K562 (cell line): Measurements from ENCODE around the gene TSTD1. TPM values are rescaled to one million over a fixed set of nuclear protein-coding genes. Genes with fewer than 3 reads are reported as not detected.

Source experiments
- AFF4 ChIP-seq: sonication (generic); formaldehyde crosslinking; IDR thresholded peaks from 2 replicates; pipeline ENCODE4 v1.8.0; 2023; ENCODE audit warnings: mild to moderate bottlenecking, missing genetic modification reagents
- ATF4 ChIP-seq: fragments of 450-650 bp; formaldehyde crosslinking; IDR thresholded peaks from 2 replicates; pipeline ENCODE4 v1.4.0; 2022; ENCODE audit warnings: mild to moderate bottlenecking, moderate library complexity
- ELF2 ChIP-seq: fragments of 250-450 bp; sonication (Bioruptor Pico); IDR thresholded peaks from 2 replicates; pipeline ENCODE4 v1.5.0; 2021; ENCODE audit warnings: mild to moderate bottlenecking
- ESRRB ChIP-seq: fragments of 250-450 bp; sonication (Bioruptor Pico); IDR thresholded peaks from 2 replicates; pipeline ENCODE4 v1.5.0; 2020; ENCODE audit warnings: mild to moderate bottlenecking, moderate library complexity, borderline replicate concordance
- GATA2 ChIP-seq: sonication (generic); formaldehyde crosslinking; IDR thresholded peaks from 2 replicates; pipeline ENCODE4 v1.4.0; 2020; ENCODE audit warnings: mild to moderate bottlenecking, missing genetic modification reagents
- HDGF ChIP-seq: fragments of 450-650 bp; IDR thresholded peaks from 2 replicates; pipeline ENCODE4 v1.6.1; 2016
- MAZ ChIP-seq, 2 experiments: fragments of 450-650 bp in 1 of 2; sonication (generic) in 1 of 2; formaldehyde crosslinking; IDR thresholded peaks in 1 of 2; conservative IDR thresholded peaks in 1 of 2; 2 replicates each; pipeline versions ENCODE4 v1.4.0 to v1.5.0; 2020; ENCODE audit warnings: mild to moderate bottlenecking in 1 of 2, missing genetic modification reagents in 1 of 2
- MYBL2 ChIP-seq, 2 experiments: fragments of 450-650 bp in 1 of 2; sonication (generic) in 1 of 2; formaldehyde crosslinking in 1 of 2; IDR thresholded peaks; 2 replicates each; pipeline versions ENCODE4 v1.6.1 to v1.8.1; 2017 to 2022; ENCODE audit warnings: borderline replicate concordance in 1 of 2, inconsistent platforms in 1 of 2, low read depth in 1 of 2, mild to moderate bottlenecking in 1 of 2, missing genetic modification reagents in 1 of 2, moderate library complexity in 1 of 2
- SIN3A ChIP-seq, 2 experiments: fragments of 150-350 bp in 1 of 2; IDR thresholded peaks; 2 replicates each; pipeline ENCODE4 v1.6.1; 2011 to 2016; ENCODE audit warnings: borderline replicate concordance in 2 of 2, low read depth in 2 of 2, low read length in 2 of 2, mild to moderate bottlenecking in 2 of 2, moderate library complexity in 2 of 2; ENCODE audit not compliant: control insufficient read depth in 1 of 2
- YY1 ChIP-seq, 3 experiments: IDR thresholded peaks; 2 replicates each; pipeline ENCODE4 v1.6.1; 2011; ENCODE audit warnings: low read length in 2 of 3, mild to moderate bottlenecking in 2 of 3, moderate library complexity in 2 of 3, borderline replicate concordance in 1 of 3, control low read depth in 1 of 3, low read depth in 1 of 3; ENCODE audit not compliant: insufficient read depth in 3 of 3, insufficient replicate concordance in 2 of 3, control insufficient read depth in 1 of 3, insufficient read length in 1 of 3; ENCODE audit errors: extremely low read depth in 1 of 3
- ZBTB26 ChIP-seq: fragments of 450-650 bp; formaldehyde crosslinking; IDR thresholded peaks from 2 replicates; pipeline ENCODE4 v1.4.0; 2022; ENCODE audit warnings: missing genetic modification characterization
- ZEB2 ChIP-seq: fragments of 450-650 bp; IDR thresholded peaks from 2 replicates; pipeline ENCODE4 v1.6.1; 2016
- ZNF3 ChIP-seq: fragments of 250-450 bp; sonication (Bioruptor Pico); IDR thresholded peaks from 2 replicates; pipeline ENCODE4 v1.5.0; 2021; ENCODE audit warnings: mild to moderate bottlenecking, moderate library complexity
- ZNF76 ChIP-seq: fragments of 250-450 bp; sonication (Bioruptor Pico); IDR thresholded peaks from 2 replicates; pipeline ENCODE4 v1.4.0; 2020; ENCODE audit warnings: mild to moderate bottlenecking, moderate library complexity, borderline replicate concordance
- polyA plus RNA-seq, 8 experiments: library from polyadenylated mRNA; depleted of rRNA in 4 of 8; stranded (reverse) in 5 of 8; unstranded in 3 of 8; fragments of >200 nt; fragmentation: Nextera tagmentation in 2 of 8; fragmentation: Illumina TruSeq in 1 of 8; extraction: Ambion mirVana in 2 of 8; extraction: Trizol in 1 of 8; gene quantifications; 2 replicates each; pipeline versions ENCODE4 v1.2.1 to v1.2.3, GENCODE V29; 2011 to 2014; ENCODE audit warnings: inconsistent platforms in 1 of 8, missing spikeins in 1 of 8
- total RNA-seq, 7 experiments: library from RNA; depleted of rRNA in 6 of 7; stranded (reverse); fragments of >200 nt in 6 of 7; fragmentation: Illumina TruSeq in 2 of 7; extraction: Trizol in 2 of 7; gene quantifications; 2 replicates each; pipeline versions ENCODE4 v1.2.1 to v1.2.3, GENCODE V29; 2011 to 2021; ENCODE audit warnings: low replicate concordance in 1 of 7

TSTD1 gene
- total and polyA plus RNA-seq, 9 of the 15 experiments (the other 6 are each of a cell fraction or from before 2014, with no cell fraction given), result 0.23 to 0.53 TPM; not detected in 7

- TF ChIP-seq ZNF3 (no peak), MAZ (CRISPR knock-in tag; conservative IDR thresholded peaks at IDR 0.05 in 1 of 2, IDR thresholded peaks at IDR 0.05 in 1 of 2) (peak in 1 of 2 experiments; percentile 53; a peak in 1 of 4 replicates), ESRRB (CRISPR knock-in tag) (no peak), YY1 (IDR thresholded peaks at IDR 0.05; ENCODE audit: borderline replicate concordance in 1 of 3, control insufficient read depth in 1 of 3, extremely low read depth in 1 of 3, insufficient read depth in 3 of 3, insufficient read length in 1 of 3, insufficient replicate concordance in 2 of 3, low read depth in 1 of 3, low read length in 2 of 3) (peak in 1 of 3 experiments; percentile 21), ELF2 (peak; percentile 86), ATF4 (CRISPR knock-in tag) (no peak), ZNF76 (CRISPR knock-in tag) (no peak), MYBL2 (IDR thresholded peaks at IDR 0.05; ENCODE audit: low read depth) (no peak), MYBL2 (CRISPR knock-in tag; IDR thresholded peaks at IDR 0.05; ENCODE audit: borderline replicate concordance) (no peak), ZEB2 (no peak), HDGF (peak; percentile 95), ZBTB26 (CRISPR knock-in tag) (0 out of 2 replicates have a peak, but pooled peaks have one; percentile 32), AFF4 (no peak), GATA2 (CRISPR knock-in tag) (peak; percentile 78), SIN3A (IDR thresholded peaks at IDR 0.05; ENCODE audit: borderline replicate concordance in 2 of 2, control insufficient read depth in 1 of 2, low read depth in 2 of 2, low read length in 2 of 2) (no peak)
Observed at GRCh38 chr1:160997323-160998038, 41.3 kb downstream of the TSTD1 start (continued).
